ENCODE data around the gene TP73.
"Not testable (repeated sequence)": the region's sequence is repeated elsewhere in the genome, so short reads cannot be mapped to it uniquely, and the experiment has no call there.

TP73 gene

DNA sequence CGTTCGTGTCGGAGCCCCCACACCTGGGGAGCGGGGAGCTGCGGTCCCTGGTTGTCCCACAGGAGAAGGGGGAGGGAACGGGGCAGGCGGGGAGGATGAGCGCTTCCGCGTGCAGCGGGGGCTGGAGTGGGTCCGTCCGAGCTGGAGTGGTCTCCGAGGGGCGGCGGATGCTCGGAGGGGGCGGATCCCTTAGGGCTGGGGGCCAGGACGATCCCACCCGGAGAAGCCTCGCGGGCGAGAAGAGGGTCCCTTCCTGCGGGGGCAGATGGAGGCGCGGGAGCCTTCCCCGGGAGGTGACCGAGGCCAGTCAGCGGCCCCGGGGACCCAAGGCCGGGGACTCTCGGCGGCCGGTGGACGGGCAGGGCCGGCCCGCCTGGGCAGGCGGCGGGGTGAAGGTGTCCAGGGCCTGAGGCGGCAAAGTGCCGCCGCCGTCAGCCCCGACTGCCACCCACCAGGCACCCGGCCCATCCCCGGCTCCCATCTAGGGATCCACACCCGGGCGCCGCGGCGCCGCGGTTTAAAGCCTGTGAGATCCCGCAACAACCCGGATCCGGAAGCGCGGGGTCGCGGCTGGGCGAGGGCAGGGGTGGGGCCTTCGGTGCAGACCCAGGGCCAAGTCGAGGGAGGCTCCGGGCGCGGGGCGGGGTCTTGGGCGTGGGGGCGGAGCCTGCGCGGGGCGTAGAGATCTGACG is 94.7 kb downstream of the TP73 start:
- DNase-seq, result no peak

DNA sequence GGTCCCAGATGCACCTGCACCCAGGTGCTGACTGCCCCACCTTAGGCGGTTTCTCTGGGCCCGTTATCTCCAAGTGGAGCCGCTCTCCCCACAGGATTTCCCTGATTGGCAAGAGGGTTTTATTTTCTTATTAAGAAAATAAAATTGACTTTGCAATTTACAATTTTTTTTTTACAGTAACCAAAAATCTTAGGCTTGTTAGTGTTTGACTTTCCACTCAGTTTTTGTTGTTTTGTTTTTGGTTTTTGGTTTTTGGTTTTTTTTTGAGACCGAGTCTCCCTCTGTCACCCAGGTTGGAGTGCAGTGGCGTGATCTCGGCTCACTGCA is 95.2 kb downstream of the TP73 start:
- DNase-seq, result no peak

DNA sequence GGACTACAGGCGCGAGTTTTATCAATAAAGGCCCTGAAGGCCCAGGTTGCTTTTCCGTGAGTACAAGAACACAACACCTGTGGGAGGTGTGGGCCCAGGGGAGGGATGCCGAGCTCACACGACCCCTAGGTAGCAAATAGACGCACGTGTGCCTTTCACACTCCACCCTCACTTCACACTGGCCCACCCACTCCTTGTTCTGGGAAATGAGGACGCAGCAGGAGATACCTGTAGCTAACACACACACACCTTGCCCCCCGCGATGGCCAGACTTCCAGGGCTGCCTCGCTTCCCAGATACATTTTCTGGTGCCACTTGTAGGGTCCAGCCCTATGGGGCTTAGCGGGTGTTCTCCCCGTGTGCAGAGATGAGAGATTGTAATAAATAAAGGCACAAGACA is 95.6 kb downstream of the TP73 start:
- DNase-seq, result no peak

DNA sequence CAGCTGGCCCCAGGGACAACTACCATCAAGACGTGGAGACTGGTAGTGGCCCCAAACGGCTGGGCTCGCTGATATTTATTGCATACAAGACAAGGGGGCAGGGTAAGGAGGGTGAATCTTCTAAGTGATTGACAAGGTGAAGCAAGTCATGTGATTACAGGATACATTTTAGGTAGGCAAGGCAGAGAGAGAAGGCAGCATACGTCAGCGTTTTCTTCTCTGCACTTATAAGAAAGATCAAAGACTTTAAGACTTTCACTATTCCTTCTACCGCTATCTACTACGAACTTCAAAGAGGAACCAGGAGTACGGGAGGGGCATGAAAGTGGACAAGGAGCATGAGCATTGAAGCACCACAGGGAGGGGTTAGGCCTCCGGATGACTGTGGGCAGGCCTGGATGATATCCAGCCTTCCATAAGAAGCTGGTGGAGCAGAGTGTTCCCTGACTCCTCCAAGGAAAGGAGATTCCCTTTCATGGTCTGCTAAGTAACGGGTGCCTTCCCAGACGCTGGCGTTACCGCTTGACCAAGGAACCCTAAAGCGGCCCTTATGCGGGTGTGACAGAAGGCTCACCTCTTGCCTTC is 96.1 kb downstream of the TP73 start:
- not testable (repeated sequence) for DNase-seq

DNA sequence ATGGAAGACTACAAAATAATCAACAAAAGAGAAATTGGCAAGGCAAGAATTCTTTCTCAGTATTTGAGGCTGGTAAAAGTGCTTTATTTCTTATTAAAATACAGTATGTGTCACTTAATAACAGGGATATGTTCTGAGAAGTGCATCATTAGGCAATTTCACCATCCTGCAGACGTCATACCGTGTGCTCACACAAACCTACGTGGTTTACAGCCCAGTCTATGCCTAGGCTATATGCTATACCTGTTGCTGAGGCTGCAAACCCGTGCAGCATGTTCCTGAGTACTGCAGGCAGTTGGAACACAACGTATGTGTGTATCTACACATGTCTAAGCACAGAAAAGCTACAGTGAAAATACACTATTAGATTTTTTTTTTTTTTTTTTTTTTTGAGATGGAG is 97.2 kb downstream of the TP73 start:
- no peak for DNase-seq

DNA sequence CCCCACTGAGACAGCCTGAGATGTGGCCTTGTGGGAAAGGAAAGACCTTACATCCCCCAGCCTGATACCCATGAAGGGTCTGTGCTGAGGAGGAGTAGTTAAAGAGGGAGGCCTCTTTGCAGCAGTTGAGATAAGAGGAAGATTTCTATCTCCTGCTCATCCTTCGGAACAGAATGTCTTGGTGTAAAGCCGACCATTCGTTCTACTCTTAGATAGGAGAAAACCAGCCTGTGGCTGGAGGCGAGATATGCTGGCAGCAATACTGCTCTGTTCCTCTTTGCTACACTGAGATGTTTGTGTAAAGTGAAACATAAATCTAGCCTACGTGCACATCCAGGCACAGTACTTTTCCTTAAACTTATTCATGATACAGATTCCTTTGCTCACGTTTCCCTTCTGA is 98.4 kb downstream of the TP73 start:
- DNase-seq, result no peak

DNA sequence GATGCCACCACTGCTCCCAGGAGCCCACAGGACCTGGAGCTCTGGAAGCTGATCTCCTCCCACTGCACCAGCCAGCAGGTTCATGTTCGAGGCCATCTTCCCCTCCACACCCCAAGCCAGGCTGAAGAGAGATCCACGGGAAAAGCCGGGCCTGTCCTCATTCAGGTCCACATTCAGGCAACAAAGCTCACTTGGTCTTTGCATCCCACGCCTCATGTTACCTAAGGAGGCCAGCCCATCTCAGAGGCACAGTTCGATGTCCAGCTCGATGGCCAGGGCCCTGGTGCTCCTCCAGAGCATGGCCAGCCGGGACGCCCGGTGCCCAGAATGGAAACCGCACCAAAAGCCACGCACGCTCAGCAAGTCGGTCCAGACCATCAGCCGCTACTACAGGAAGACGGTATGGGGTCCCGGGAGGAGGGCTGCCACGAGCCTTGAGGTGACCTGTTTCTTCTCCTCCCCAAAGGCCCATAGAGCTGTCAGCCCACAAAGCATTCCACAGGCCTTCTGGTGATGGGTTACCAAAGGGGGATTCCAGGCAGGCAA is 100.2 kb downstream of the TP73 start, which contains the start of gene CCDC27:
Gene CCDC27 (plus strand): TSS at position 51 of the 546 bp plus-strand sequence. CDS start 32 bp downstream, at position 83.
- no peak for DNase-seq

DNA sequence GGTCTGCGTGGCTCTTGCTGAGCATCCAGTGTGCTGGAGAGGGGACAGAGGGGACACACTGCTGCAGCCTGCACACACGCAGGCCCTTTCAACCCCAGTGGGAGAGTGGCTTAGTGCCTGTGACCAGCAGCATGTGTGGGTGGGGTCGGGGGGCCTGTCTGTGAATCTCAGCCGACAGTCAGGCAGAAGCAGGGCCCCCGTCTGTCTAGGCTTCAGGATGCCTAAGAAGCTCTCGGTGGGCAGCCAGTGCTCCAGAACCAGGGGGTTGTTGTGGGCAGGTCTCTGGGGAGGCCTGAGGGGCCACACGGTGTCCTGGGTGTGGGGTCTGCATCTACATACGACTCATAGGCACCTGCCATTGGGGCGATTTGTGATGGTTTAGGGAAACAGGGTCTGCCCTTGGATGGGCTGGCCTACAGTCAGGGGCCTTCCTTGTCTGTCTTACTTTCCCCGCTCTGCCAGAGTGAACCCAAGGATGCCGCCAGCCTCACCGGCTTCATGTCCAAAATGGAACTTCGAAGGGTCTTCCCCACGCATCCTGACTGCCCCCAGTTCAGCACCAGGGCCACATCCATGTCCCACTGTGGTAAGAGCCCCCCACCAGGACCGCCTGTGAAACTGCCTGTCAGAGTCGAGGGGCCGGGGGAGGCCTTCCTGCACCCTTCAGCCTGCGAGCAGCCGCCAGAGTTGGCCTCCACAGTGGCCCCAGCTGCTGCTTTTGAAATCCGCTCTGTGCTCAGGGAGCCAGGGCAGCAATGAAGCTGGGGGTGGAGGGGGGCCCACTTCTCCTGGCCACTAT is 101.5 kb downstream of the TP73 start:
- DNase-seq, result no peak

DNA sequence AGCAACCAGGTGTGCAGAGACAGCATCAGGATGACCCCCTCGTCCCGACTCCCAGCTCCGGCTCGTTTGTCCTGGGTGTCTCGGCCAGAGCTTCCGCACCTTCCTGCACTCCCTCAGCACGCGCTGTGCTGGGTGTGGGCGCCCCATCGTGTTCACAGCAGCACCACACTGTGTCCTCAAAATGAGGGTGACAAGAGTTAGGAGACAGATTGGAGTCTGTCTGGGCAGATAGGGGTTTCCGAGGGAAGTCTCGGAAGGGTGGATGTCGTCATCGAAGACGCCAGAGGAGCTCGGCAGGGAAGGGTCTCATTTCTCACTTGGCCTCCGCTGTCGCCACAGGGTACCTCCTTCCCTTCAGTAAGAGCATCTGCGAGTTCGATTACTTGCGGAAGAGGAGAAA is 104.1 kb downstream of the TP73 start:
- DNase-seq, result no peak

DNA sequence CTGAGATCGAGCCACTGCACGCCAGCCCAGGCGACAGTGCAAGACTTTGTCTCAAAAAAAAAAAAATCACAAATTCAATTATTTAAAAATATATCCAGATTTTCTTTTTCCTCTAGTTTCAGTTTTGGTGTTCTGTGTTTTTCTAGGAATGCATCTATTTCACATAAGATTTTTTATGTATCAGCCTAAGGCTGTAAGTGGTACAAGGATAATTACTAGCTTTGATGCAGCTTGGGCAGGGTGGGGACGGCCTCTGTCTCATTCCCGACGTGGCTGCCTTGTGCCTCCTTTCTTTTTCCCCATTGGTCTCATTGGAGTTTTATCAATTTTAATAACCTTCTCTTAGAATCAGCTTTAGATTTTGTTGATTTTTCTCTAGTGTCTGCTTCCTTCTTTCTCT is 106.8 kb downstream of the TP73 start:
- no peak for DNase-seq

DNA sequence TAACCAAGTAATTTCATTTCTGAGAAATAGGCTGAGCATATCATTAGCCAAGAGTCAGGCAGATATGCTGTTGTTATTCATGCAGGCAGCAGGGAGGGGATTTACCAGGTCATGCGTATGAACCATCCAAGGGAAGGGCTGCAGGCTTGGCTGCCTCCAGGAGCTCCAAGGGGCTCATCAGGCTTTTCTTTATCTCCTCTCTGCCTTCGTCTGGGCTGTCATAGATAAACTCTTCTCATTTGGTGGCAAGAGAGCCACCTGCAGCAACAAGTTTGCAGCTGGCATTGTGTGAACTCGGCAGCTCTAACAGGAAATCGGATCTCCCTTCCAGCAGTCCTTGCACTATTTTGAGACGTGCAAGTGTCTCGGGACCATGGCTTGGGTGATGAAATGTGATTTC is 107.5 kb downstream of the TP73 start:
- no peak for DNase-seq

DNA sequence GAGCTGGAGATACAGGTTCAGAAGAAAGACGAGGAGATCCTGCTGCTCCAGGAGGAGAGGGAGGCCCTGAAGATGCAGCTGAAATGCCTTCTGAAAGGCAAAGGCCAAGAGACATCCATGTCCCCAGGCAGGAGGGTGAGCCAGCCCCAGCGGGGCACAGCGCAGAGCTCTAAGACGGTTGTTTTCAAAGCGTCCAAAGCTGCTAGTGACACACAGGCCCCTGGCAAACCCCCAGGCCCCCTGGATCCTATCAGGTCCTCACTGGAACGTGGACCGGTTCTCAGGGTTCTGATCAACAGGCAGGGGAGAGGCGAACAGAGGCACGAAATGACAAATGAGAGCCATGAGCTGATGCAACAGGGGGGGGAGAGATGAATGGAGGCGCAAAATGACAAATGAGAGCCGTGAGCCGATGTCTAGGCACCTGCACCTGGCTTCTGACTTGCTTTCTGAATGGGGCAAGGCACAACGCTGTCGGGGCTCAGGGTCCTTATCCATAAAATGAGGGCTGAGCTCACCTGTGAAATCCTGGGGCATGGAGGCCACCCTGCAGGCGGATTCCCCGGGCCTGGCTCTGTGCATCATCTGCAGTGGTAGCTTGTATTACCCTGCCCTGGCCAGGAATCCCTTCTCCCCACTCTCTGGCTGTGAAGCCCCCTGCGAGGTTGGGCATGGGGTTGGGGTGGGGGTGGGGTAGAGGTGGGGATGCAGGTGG is 109.1 kb downstream of the TP73 start:
- no peak for DNase-seq

DNA sequence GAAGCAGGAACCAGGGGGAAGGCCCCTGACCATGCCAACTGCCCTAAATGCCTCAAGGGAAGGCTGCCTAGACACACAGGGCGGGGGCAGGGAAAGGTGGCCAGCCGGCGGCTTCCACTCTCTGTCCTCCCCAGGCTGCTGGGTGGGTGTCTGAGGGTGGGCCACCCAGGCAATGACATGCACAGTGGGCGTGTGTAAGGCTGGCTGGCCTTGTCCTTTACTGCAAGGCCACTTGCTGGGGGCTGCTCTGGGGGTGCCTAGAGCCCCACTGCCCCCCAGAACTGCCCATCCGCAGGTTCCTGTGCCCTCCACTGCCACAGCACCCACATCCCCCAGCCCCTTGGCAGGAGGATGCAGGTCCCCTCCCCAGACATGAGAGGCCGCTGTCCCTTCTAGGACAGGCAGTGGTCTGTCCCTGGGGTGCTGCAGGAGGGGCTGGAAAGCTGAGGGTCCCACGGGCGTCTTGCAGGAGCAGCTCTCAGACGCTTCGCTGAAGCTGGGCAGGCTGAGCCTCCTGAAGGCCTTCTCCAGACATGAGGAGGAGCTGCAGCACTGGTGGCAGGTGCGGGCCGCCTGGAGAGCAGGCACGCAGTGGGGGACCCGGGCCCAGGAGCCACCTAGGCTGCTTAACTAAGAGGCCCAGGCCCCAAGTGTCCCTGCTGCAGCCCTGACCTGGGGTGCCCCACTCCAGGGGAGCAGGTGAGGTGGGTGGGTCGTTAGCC is 110.0 kb downstream of the TP73 start:
- DNase-seq, result no peak

DNA sequence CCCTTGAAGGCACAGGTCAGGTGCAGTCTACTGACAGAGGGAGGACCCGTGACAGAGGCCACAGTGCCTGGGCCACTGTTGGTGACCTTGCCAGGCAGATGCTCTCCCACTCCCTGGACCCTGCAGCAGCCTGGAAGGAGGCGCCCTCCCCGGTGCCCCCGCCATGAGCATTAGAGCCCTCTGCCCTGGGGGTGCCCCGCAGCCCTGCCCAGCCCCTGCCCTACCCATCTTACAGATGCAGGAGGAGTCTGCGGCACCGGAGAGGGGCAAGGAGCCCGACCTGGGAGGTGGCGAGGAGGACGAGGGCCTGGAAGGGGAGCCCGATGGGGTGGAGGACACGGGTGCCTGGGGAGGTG is 110.5 kb downstream of the TP73 start:
- DNase-seq, result no peak

DNA sequence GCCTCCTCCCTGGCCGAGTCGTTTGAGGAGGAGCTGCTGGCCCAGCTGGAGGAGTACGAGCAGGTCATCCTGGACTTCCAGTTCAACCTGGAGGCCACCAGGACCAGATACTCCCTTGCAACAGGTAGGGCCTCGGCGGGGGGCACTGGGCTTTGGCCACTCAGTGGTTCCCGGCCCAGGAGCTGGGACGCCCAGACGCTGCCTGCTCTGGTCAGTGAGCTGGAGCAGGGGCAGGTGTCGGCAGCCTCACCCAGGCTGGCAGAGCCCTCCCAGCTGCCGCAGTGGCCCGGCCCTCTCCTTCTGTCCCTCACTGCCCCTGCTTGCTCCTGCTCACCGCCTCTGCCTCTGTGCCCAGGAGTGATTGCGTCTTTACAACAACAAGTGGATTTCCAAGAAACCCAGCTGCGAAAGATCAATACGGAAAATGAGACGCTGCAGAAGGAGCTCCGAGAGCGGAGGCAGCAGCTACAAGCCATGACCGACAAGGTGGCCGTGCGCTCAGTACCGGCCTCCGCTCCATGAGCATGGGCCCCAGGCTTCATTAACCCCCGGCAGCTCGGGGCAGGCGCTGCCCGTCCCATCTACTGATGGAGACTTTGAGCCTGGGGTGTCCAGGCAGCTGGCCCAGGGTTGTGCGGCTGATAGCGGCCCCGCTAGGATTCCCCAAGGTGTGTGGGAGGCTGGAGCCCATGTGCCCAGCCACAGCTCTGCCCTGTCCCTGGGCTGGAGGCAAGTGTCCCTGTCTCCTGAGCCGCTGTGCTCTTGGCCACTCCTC is 111.2 kb downstream of the TP73 start:
- no peak for DNase-seq

DNA sequence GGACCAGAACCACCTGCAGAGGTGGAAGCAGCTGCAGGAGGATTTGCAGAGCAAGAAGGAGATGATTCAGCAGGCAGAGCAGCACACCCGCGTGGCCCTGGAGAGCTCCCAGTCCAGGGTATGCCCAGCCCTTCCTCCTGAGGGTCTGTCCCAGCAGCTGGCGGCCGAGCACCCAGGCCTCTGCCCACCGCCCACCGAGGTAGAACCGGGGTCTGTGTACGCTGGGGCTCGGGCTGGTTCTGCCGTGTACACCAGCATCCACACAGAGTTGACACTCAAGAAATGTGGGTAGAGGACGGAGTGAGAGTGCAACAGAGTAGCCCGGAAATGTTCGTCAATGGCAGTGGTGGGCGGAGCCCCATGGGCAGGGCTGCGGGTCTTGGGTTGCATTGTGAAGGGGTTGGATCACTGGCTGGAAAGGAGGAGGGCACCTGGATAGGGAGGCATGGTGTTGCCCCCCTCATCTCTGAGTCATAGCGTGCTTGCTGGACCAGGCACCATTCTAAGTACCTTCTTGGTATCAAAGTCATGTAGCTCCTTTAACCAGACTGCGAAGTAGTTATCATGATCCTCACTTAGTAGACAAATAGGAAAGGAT is 115.1 kb downstream of the TP73 start:
- DNase-seq, result no peak

DNA sequence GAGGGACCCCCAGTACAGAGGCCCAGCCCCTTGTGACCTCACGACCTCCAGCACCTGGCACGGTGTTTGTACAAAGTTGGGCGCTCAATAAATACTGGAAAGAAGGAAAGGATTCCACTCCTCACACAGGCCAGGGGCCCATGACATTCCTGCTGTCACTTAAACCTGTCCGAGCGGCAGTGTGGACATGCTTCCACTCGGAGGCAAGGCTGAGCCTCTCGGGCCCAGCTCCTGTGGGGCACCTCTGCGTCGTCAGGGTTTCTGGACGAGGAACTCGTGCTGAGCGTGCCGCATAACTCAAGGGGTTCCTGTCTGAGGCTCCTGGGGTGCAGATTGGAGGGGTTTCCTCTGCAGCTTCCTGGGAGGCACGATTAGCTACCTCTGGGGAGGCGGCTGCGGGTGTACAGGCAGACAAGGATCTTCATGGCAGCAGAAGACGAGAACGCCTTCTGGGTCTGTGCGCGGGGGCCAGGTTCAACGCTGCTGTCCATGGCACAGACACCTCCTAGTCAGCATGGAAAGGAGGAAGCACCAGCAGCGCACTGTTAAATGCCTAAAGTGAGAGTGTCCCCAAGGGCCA is 116.6 kb downstream of the TP73 start:
- DNase-seq, result no peak

DNA sequence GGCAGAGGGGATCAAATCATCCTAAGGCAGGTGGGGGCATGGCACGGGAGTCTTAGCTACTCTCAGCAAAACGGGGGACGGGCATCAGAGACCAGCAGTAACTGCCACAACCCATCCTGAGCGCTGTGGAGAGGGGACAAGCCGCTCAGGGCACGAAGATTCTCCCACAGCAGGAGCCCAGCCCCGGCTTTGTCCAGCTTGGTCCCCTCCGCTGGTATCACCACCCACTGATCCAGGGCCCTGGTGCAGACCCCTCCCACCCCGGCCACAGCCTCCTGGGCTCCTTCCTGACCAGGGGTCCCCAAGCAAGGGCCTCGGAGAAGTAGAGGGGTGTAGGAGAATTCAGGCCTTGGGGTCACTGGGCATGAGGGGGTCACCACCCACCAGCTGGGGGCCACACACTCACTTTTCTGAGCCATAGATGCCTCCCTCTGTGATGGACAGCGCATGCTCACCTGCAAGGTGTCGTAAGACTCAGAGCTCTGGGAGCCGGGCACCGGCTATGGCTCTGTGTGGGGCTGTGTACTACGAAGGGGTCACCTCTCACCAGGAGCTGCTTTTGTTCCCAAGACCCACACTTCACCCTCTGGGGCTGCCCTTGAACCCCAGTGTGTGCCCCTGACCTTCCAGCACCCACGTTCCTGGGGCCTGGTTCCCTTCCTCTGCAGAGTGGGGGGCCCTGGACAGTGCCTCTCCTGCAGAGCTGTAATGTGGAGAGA is 117.9 kb downstream of the TP73 start:
- DNase-seq, result no peak

DNA sequence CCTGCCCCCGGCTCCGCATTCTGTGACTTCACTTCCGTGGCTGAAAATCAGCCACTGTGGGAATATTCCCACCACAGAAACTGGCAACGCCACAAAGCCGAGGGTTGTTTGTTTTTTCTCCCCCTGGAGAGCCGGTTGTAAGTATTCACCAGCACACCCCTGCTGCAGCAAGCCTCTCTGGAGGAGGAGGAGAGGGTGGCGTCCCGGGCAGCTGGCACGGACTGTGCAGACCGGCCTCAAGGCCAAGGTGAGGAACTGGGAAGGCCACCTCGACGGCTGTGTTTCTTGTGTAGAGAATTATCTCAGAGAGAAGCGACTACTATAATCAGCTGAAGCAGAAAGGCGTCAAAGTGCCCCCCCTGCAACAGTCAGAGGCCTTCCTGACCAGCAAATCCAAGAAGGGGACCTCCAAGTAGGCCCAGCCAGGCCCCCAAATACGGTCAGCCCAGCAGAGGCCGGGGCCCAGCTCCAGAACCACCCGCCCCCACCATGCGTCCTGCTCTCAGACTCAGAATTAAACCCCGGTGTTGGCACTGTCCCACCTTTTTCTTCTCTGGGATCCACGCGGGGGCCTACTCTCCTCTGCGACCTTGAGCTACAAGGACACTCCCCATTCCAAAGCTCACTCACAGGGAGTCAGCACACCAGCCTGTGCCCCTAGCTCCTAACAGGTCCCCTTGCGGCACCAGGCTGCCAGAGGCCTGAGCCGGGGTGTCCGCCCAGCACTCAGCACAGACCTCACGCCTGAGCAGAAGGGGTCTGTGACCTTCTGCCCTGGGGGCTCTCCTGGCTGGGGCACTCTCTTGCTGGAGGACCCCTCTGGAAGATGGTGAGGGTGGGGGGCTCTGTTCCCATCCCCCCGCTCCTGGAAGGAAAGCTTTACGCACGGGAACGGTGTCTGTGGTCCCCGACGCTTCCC is 119.1 kb downstream of the TP73 start:
- no peak for DNase-seq
